ENCODE measurements around the gene PCDH1. TPM values are rescaled to one million over a fixed set of nuclear protein-coding genes. Genes with fewer than 3 reads are reported as not detected.
A peak's percentile ranks its signal among the peaks of the same experiment; 100 is the strongest.

PCDH1 gene
- total RNA-seq, 1 donor from 2014 or later: 66.6 TPM

GRCh38 chr5:141862936-141863543 is 15.2 kb downstream of the PCDH1 start:
- no peak overlapping the region for H3K27ac ChIP-seq
- DNase-seq: peak; percentile 57

GRCh38 chr5:141861194-141861593 is 17.0 kb downstream of the PCDH1 start:
- intact Hi-C loops (cut with DNase I): no loop called here
- H3K27me3 ChIP-seq: no peaks in the 10 kb centered on the region
- no peaks in the 10 kb centered on the region for H3K9me3 ChIP-seq
- ATAC-seq (no peak), DNase-seq (no peak)
- H3K4me3 ChIP-seq: no peak overlapping the region
- peaks cover 12% of the 10 kb centered on the region for H3K36me3 ChIP-seq
- H3K27ac ChIP-seq: no peak overlapping the region
- H3K4me1 ChIP-seq: peaks cover 9% of the 10 kb centered on the region
- TF ChIP-seq CTCF (IDR thresholded peaks at IDR 0.05): no peak

More at GRCh38 chr5:141862936-141863543, 15.2 kb downstream of the PCDH1 start:
- TF ChIP-seq CTCF (IDR thresholded peaks at IDR 0.05): no peak
- no peak for ATAC-seq
- no peaks in the 10 kb centered on the region for H3K9me3 ChIP-seq
- H3K36me3 ChIP-seq: peaks cover 16% of the 10 kb centered on the region
- no peaks in the 10 kb centered on the region for H3K27me3 ChIP-seq
- intact Hi-C loops (cut with DNase I): no loop called here
- H3K4me1 ChIP-seq: peaks cover 12% of the 10 kb centered on the region
- no peak overlapping the region for H3K4me3 ChIP-seq

- Histone ChIP-seq H3K27ac (no peak overlapping the region), H3K36me3 (no peaks in the 10 kb centered on the region), H3K27me3 (no peaks in the 10 kb centered on the region), H3K4me3 (no peak overlapping the region), H3K4me1 (peaks cover 16% of the 10 kb centered on the region), H3K9me3 (no peaks in the 10 kb centered on the region)
- DNase-seq (no peak), ATAC-seq (no peak)
- intact Hi-C loops (cut with DNase I): no loop called here
- no peak for TF ChIP-seq CTCF (IDR thresholded peaks at IDR 0.05)
Measured at GRCh38 chr5:141858079-141858765, 20.0 kb downstream of the PCDH1 start.

- peaks cover 16% of the 10 kb centered on the region for H3K4me1 ChIP-seq
- ATAC-seq (no peak), DNase-seq (no peak)
- H3K9me3 ChIP-seq: no peaks in the 10 kb centered on the region
- H3K27me3 ChIP-seq: no peaks in the 10 kb centered on the region
- no peak overlapping the region for H3K4me3 ChIP-seq
- no peaks in the 10 kb centered on the region for H3K36me3 ChIP-seq
- no peak overlapping the region for H3K27ac ChIP-seq
- no peak for TF ChIP-seq CTCF (IDR thresholded peaks at IDR 0.05)
- intact Hi-C loops (cut with DNase I): no loop called here
Measured at GRCh38 chr5:141857226-141857625, 21.0 kb downstream of the PCDH1 start.

- Histone ChIP-seq H3K36me3 (no peaks in the 10 kb centered on the region), H3K4me1 (peaks cover 16% of the 10 kb centered on the region), H3K27ac (peak overlapping the region; percentile 3), H3K4me3 (no peak overlapping the region), H3K9me3 (no peaks in the 10 kb centered on the region), H3K27me3 (no peaks in the 10 kb centered on the region)
- no peak for TF ChIP-seq CTCF (IDR thresholded peaks at IDR 0.05)
- intact Hi-C loops (cut with DNase I): no loop called here
- ATAC-seq (no peak), DNase-seq (no peak)
Measured at GRCh38 chr5:141856037-141856790, 22.0 kb downstream of the PCDH1 start.

Measured in upper lobe of right lung (tissue), 1 donor.